ENCODE data around the gene MTHFD1L.

DNA sequence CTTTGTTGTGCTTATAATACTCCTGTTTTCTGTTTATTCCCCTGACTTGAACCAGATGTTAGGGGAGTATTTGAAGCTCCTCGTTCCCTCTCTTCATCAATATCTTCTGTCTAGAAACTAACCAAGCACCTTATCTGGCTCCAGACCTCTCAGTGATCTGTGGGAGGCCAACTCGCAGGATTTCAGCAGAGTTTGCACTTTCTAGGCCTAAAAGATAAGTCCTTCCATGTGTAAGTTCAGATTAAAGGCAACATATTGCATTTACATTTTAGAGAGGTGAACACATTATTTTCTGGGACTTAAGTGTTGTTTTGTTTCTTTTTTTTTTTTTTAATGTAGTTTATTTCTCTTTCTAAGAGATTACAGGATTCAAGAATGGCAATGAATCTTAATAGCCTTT lies 234.8 kb downstream of the MTHFD1L start:
- TF ChIP-seq, protein P1, sequence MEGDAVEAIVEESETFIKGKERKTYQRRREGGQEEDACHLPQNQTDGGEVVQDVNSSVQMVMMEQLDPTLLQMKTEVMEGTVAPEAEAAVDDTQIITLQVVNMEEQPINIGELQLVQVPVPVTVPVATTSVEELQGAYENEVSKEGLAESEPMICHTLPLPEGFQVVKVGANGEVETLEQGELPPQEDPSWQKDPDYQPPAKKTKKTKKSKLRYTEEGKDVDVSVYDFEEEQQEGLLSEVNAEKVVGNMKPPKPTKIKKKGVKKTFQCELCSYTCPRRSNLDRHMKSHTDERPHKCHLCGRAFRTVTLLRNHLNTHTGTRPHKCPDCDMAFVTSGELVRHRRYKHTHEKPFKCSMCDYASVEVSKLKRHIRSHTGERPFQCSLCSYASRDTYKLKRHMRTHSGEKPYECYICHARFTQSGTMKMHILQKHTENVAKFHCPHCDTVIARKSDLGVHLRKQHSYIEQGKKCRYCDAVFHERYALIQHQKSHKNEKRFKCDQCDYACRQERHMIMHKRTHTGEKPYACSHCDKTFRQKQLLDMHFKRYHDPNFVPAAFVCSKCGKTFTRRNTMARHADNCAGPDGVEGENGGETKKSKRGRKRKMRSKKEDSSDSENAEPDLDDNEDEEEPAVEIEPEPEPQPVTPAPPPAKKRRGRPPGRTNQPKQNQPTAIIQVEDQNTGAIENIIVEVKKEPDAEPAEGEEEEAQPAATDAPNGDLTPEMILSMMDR (IDR thresholded peaks at IDR 0.05): no peak
- no peak for TF ChIP-seq POLR2A (IDR thresholded peaks at IDR 0.05; ENCODE audit: low read depth)
